WERI-Rb-1 (cell line): Measurements from ENCODE around the gene GRAP2.
A peak's percentile ranks its signal among the peaks of the same experiment; 100 is the strongest.
"Not testable (repeated sequence)": the region's sequence is repeated elsewhere in the genome, so short reads cannot be mapped to it uniquely, and the experiment has no call there.

Source experiments
- DNase-seq: peaks from one replicate; pipeline ENCODE4 v3.0.0-alpha.2; 2020
- H3K27ac ChIP-seq: fragments of 250-450 bp; sonication (Bioruptor Pico); 2 replicates; pipeline ENCODE4 v1.5.1; 2020; ENCODE audit warnings: mild to moderate bottlenecking, moderate library complexity
- H3K27me3 ChIP-seq: fragments of 250-450 bp; sonication (Bioruptor Pico); 2 replicates; pipeline ENCODE4 v1.5.1; 2021; ENCODE audit warnings: mild to moderate bottlenecking, low read depth, moderate library complexity; ENCODE audit not compliant: insufficient read depth, severe bottlenecking
- H3K36me3 ChIP-seq: fragments of 250-450 bp; sonication (Bioruptor Pico); 2 replicates; pipeline ENCODE4 v1.5.1; 2020; ENCODE audit warnings: mild to moderate bottlenecking, moderate library complexity
- H3K4me3 ChIP-seq: 2 replicates; pipeline ENCODE4 v1.5.1; 2011; ENCODE audit warnings: low read depth, mild to moderate bottlenecking, control low read depth, low read length
- H3K9me3 ChIP-seq: fragments of 250-450 bp; sonication (Bioruptor Pico); 2 replicates; pipeline ENCODE4 v1.5.1; 2021; ENCODE audit warnings: mild to moderate bottlenecking, moderate library complexity; ENCODE audit not compliant: severe bottlenecking
- CTCF ChIP-seq: IDR thresholded peaks from 2 replicates; pipeline ENCODE4 v1.5.1; 2011; ENCODE audit warnings: low read depth, mild to moderate bottlenecking, control low read depth, inconsistent platforms, low read length

Gene GRAP2

GRCh38 chr22:39989633-39990032, 88.7 kb downstream of the GRAP2 start:
- no peak for TF ChIP-seq CTCF
- no peak for DNase-seq
- H3K27ac ChIP-seq, result no peak overlapping the region; the same call in 1 of the 2 replicates
- H3K4me3 ChIP-seq, result no peak overlapping the region
- no peaks in the 10 kb centered on the region for H3K36me3 ChIP-seq
- H3K27me3 ChIP-seq, result no peaks in the 10 kb centered on the region
- H3K9me3 ChIP-seq, result no peaks in the 10 kb centered on the region

- H3K27ac ChIP-seq, result peak overlapping the region; percentile 32
- no peak for TF ChIP-seq CTCF
- no peaks in the 10 kb centered on the region for H3K9me3 ChIP-seq
- DNase-seq, result no peak
- H3K36me3 ChIP-seq, result no peaks in the 10 kb centered on the region
- H3K4me3 ChIP-seq, result no peak overlapping the region
- H3K27me3 ChIP-seq, result no peaks in the 10 kb centered on the region
Observed at GRCh38 chr22:39990686-39991085, 89.8 kb downstream of the GRAP2 start.

- Histone ChIP-seq H3K27me3 (no peaks in the 10 kb centered on the region), H3K27ac (no peak overlapping the region; the same call in 1 of the 2 replicates), H3K9me3 (no peaks in the 10 kb centered on the region), H3K36me3 (no peaks in the 10 kb centered on the region), H3K4me3 (no peak overlapping the region)
- DNase-seq, result no peak
- TF ChIP-seq CTCF, result no peak
Observed at GRCh38 chr22:39991159-39991860, 90.4 kb downstream of the GRAP2 start.

GRCh38 chr22:39992088-39992826, 91.4 kb downstream of the GRAP2 start:
- no peak for DNase-seq
- Histone ChIP-seq H3K27ac (peak overlapping the region; percentile 88), H3K4me3 (no peak overlapping the region), H3K27me3 (no peaks in the 10 kb centered on the region), H3K9me3 (no peaks in the 10 kb centered on the region), H3K36me3 (no peaks in the 10 kb centered on the region)
- no peak for TF ChIP-seq CTCF

- not testable (repeated sequence) for H3K9me3 ChIP-seq, H3K27me3 ChIP-seq, H3K4me3 ChIP-seq
Observed at GRCh38 chr22:39992894-39993293, 92.0 kb downstream of the GRAP2 start.

GRCh38 chr22:39994041-39994565, 93.2 kb downstream of the GRAP2 start:
- DNase-seq, result peak; percentile 62
- Histone ChIP-seq H3K27ac (peak overlapping the region; percentile 88), H3K9me3 (no peaks in the 10 kb centered on the region), H3K27me3 (no peaks in the 10 kb centered on the region), H3K4me3 (no peak overlapping the region), H3K36me3 (no peaks in the 10 kb centered on the region)
- no peak for TF ChIP-seq CTCF

More at GRCh38 chr22:39992894-39993293, 92.0 kb downstream of the GRAP2 start:
- not testable (repeated sequence) for H3K36me3 ChIP-seq, DNase-seq
- H3K27ac ChIP-seq, result peak overlapping the region; percentile 88
